ENCODE measurements around the gene HINT3. TPM values are rescaled to one million over a fixed set of nuclear protein-coding genes. Genes with fewer than 3 reads are reported as not detected.

Gene HINT3
- total RNA-seq, 1 donor from 2014 or later = 11.8 TPM

DNA sequence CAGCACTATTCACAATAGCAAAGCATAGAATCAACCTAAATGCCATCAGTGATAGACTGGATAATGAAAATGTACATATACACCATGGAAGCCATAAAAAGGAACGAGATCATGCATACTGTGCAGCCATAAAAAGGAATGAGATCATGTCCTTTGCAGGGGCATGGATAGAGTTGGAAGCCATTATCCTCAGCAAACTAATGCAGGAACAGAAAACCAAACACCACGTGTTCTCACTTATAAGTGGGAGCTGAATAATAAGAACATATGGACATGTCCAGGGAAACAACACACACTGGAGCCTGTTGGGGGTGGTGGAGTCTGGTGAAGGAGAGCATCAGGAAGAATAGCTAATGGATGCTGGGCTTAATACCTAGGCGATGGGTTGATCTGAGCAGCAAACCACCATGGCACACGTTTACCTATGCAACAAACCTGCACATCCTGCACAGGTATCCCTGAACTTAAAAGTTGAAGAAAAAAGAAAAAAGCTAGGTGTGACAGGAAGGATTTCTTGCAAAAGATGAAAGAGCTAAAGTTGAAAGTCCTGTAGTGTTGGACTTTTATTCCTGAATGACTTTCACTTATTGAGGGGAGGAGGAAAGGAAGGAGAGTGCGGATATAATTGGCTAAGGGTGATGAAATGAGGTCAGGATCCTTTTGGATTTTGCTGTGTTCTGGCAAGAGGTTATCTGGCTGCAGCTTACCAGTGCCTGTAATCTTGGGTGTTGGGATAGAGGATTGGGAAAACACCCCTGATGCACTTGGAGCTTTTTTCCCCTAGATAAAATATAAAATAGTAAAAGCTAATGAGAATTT lies 38.3 kb downstream of the HINT3 start:
- Mint-ChIP-seq H3K36me3 (ENCODE audit: low read depth, unreplicated experiment) (peaks cover 5% of the 10 kb centered on the region), H3K27me3 (ENCODE audit: low read depth, unreplicated experiment) (no peaks in the 10 kb centered on the region), H3K4me1 (ENCODE audit: low read depth, unreplicated experiment) (peaks cover 2% of the 10 kb centered on the region), H3K4me3 (ENCODE audit: unreplicated experiment) (no peak overlapping the region), H3K9me3 (ENCODE audit: unreplicated experiment) (no peaks in the 10 kb centered on the region), H3K27ac (ENCODE audit: unreplicated experiment) (no peak overlapping the region)
- Histone ChIP-seq H2AFZ (ENCODE audit: low read depth, low read length) (no peak overlapping the region), H3K27me3 (ENCODE audit: insufficient read depth, low read length) (no peaks in the 10 kb centered on the region), H3K4me2 (ENCODE audit: low read length) (no peak overlapping the region), H3K36me3 (ENCODE audit: insufficient read depth, low read length) (no peaks in the 10 kb centered on the region), H3K4me3 (ENCODE audit: insufficient read depth, low read depth, low read length) (no peak overlapping the region), H4K20me1 (ENCODE audit: insufficient read depth, low read length) (peaks cover 29% of the 10 kb centered on the region), H3K79me2 (ENCODE audit: insufficient read depth, low read length) (peaks cover 48% of the 10 kb centered on the region), H3K27ac (ENCODE audit: low read depth, low read length) (no peak overlapping the region), H3K9me3 (ENCODE audit: insufficient read depth, low read depth, low read length) (no peaks in the 10 kb centered on the region), H3K9ac (ENCODE audit: low read length) (no peak overlapping the region), H3K4me1 (ENCODE audit: insufficient read depth, low read length) (no peaks in the 10 kb centered on the region)
- DNase-seq (ENCODE audit: low read depth) (no peak), FAIRE-seq (no peak)
- TF ChIP-seq, protein P1, sequence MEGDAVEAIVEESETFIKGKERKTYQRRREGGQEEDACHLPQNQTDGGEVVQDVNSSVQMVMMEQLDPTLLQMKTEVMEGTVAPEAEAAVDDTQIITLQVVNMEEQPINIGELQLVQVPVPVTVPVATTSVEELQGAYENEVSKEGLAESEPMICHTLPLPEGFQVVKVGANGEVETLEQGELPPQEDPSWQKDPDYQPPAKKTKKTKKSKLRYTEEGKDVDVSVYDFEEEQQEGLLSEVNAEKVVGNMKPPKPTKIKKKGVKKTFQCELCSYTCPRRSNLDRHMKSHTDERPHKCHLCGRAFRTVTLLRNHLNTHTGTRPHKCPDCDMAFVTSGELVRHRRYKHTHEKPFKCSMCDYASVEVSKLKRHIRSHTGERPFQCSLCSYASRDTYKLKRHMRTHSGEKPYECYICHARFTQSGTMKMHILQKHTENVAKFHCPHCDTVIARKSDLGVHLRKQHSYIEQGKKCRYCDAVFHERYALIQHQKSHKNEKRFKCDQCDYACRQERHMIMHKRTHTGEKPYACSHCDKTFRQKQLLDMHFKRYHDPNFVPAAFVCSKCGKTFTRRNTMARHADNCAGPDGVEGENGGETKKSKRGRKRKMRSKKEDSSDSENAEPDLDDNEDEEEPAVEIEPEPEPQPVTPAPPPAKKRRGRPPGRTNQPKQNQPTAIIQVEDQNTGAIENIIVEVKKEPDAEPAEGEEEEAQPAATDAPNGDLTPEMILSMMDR (IDR thresholded peaks at IDR 0.05; ENCODE audit: insufficient read depth, low read depth, low read length) = no peak
- TF ChIP-seq EZH2 (IDR thresholded peaks at IDR 0.05; ENCODE audit: insufficient read depth, low read length) = no peak

GRCh38 chr6:125995972-125996580 lies 39.5 kb downstream of the HINT3 start:
- Histone ChIP-seq H2AFZ (ENCODE audit: low read depth, low read length) (no peak overlapping the region), H3K79me2 (ENCODE audit: insufficient read depth, low read length) (peaks cover 39% of the 10 kb centered on the region), H3K4me1 (ENCODE audit: insufficient read depth, low read length) (no peaks in the 10 kb centered on the region), H3K27me3 (ENCODE audit: insufficient read depth, low read length) (no peaks in the 10 kb centered on the region), H3K9me3 (ENCODE audit: insufficient read depth, low read depth, low read length) (no peaks in the 10 kb centered on the region), H3K4me2 (ENCODE audit: low read length) (peak overlapping the region; percentile 58), H3K36me3 (ENCODE audit: insufficient read depth, low read length) (no peaks in the 10 kb centered on the region), H3K27ac (ENCODE audit: low read depth, low read length) (no peak overlapping the region), H3K4me3 (ENCODE audit: insufficient read depth, low read depth, low read length) (no peak overlapping the region), H4K20me1 (ENCODE audit: insufficient read depth, low read length) (peaks cover 23% of the 10 kb centered on the region), H3K9ac (ENCODE audit: low read length) (no peak overlapping the region)
- Mint-ChIP-seq H3K4me3 (ENCODE audit: unreplicated experiment) (no peak overlapping the region), H3K36me3 (ENCODE audit: low read depth, unreplicated experiment) (peaks cover 7% of the 10 kb centered on the region), H3K4me1 (ENCODE audit: low read depth, unreplicated experiment) (no peaks in the 10 kb centered on the region), H3K27me3 (ENCODE audit: low read depth, unreplicated experiment) (no peaks in the 10 kb centered on the region), H3K9me3 (ENCODE audit: unreplicated experiment) (no peaks in the 10 kb centered on the region), H3K27ac (ENCODE audit: unreplicated experiment) (no peak overlapping the region)
- TF ChIP-seq, protein P1 (IDR thresholded peaks at IDR 0.05; ENCODE audit: insufficient read depth, low read depth, low read length) = peak; percentile 98
- no peak for TF ChIP-seq EZH2 (IDR thresholded peaks at IDR 0.05; ENCODE audit: insufficient read depth, low read length)
- FAIRE-seq = no peak
- peak; percentile 23 for DNase-seq (ENCODE audit: low read depth)

Measured in astrocyte (in vitro differentiated cells and primary cell).